HG02943 (cell line): ENCODE results near the gene ISG15.
"Not testable (repeated sequence)": the region's sequence is repeated elsewhere in the genome, so short reads cannot be mapped to it uniquely, and the experiment has no call there.

Experiments
- ATAC-seq: cut with Tn5 transposase; IDR thresholded peaks from one replicate; pipeline ENCODE4 v1.9.1; 2021; ENCODE audit warnings: mild to moderate bottlenecking, low read depth, moderate library complexity; ENCODE audit not compliant: unreplicated experiment

The ISG15 gene

DNA sequence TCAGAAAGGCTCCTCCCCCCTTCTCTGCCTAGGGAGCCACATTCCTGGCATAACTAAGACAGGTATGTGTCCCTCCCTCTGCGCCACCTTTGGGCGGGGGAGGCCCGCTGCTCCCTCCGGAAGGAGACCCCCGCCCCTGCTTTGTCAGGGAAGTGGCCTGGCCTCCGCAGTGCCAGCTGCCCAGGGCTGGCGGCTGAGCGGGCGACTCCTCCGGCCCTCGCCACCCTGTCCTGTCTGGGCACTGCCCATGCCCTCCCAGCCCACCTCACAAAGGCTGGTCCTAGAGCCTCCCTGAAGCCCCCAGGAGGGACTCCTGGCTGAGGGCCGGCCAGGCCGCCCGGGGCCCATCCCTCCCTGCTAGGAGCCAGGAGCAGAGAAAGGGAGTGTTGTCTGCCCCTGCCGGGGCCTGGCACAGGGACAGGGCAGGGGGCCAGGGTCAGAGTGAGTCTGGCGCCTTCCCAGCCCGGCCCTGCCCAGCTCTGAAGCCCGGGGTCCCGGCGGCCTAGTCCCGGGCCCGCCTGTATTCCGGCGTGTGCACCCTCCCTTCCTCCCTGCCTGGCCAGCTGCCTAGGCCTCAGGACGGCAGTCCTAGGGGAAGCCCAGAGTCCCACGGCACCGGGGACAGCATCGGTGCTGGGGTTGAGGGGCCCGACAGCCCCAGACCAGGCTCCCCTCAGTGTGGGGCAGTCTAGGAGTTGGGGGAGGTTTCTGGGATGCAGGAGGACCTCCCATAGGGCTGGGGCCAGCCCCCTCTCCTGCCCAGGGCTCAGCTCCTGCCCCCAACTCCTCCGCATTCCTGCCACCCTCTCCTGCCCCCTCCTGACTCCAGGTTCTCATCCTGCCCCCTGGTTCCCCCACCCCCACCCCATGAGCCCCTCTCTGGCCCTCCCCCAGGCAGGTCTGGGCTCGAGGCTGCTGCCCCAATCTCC lies 11.7 kb downstream of the ISG15 start:
- ATAC-seq, result no peak

DNA sequence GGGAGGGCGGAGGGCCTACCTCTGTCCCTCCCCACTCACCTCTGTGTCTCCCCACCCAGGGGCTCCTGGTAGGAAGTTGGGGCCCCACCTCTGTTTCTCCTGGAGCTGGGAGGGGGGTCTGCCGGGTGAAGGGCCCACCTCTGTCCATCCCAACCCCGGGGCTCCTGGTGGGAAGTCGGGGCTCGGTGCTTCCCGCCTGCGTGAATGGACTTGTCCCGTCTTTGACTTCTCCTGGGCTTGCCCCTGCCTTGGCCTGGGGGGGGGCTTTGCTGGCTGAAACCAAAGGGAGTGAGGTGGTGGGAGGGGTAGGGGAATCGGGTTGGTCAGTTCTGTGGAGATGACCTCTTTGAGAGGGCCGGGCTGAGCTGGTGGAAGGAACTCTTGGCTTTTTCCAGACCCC lies 12.4 kb downstream of the ISG15 start:
- ATAC-seq, result no peak

DNA sequence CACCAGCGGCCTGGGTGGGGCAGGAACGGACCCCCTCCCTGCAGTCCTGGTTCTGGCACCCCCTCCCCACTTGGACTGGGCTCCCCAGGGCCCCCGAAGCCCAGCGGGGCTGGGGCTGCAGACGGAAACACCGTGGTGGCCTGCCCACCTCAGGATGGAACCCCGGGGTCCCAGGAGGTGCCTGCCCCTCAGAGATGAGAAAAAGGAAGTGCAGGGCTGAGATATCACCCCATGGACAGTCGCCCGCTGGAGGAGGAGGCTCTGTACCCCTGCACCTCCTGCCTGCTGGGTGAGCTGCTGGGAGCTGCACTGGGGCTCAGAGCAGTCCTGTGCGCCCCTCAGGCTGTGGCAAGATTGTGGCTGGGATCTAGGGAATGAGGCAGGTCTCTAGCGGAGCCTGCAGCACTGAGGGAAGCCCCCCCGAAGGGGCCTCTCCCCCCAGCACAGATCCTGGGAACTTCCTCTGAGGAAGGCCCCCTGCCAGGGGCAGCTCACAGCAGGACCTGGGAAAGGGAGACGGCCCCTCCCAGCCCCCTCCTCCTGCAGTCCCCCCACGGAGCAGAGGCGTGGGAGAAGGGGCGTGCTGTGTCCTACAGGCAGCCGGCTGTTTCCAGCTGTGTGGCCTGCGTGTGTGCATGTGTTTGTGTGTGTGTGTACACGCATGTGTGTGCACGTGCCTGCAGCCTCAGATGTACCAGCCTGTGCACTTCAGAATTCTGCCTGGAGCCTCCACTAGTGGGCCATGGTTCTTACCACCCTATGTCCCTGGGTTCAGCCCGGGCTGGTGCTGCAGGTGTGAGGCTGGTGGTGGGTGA lies 13.5 kb downstream of the ISG15 start:
- no peak for ATAC-seq

DNA sequence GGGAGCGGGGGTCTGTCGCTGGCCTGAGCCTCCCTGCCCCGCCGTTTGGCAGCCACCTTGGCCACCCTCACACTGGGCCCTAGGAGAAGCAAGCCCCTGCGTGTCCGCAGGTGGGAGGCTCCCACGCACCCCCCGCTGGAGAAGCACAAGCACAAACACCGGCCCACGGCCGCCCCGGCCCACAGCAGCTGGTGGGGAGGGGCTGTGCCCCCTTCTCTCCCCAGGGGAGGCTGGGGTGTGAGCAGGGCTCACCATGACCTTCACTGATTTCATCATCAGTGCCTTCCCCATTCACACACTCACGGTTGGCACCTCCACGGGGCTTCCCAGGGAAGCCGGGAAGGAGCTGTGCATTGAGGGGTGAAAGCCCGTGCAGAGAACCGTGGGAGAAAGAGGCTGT lies 14.5 kb downstream of the ISG15 start:
- ATAC-seq, result no peak

DNA sequence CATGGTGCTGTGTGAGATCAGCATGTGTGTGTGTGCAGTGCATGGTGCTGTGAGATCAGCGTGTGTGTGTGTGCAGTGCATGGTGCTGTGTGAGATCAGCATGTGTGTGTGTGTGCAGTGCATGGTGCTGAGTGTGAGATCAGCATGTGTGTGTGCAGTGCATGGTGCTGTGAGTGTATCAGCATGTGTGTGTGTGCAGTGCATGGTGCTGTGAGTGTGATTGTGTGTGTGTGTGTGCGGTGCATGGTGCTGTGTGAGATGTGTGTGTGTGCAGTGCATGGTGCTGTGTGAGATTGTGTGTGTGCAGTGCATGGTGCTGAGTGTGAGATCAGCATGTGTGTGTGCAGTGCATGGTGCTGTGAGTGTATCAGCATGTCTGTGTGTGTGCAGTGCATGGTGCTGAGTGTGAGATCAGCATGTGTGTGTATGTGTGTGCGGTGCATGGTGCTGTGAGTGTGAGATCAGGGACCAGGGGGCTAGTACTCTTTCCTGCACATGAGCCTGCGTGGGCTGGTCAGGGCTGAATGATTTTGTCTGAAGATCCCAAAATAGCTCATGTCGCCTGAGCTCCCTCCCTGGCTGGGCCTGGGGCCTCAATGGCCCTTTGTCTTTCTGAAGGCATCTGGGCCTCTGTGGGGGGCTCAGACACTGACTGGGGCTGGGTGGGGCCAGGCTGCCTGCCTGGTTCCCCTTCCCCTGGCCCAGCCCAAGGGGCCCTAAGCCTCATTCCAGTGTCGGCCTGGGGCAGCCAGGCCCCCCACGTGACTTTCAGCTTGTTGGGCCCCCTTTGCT lies 17.8 kb downstream of the ISG15 start:
- not testable (repeated sequence) for ATAC-seq

DNA sequence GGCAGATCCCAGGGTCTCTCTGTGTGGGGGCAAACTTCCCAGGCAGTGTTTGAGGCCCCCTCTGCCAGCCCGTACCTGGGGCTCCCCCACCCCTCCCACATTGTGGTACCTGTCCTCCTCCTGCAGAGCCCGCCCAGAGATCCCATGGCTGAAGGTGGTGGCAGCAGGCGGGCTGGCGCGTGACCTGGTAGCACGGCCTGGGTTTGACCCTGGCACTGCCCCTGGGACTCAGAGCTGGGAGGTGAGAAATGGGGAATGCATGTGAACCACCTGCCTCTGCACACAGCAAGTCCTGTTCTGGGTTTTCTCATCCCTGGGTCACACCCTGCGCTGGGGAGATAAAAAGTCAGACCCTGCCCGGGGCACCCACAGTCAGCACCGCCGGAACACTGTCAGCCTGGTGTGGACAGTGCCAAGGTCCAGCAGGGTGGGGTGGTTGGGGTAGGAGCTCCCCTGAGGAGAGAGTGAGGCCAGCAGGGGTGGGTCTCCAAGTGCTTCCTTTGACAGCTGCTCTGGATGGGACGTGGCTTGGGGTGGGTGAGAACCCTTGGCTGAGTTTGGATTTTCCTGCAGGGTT lies 18.4 kb downstream of the ISG15 start:
- no peak for ATAC-seq

DNA sequence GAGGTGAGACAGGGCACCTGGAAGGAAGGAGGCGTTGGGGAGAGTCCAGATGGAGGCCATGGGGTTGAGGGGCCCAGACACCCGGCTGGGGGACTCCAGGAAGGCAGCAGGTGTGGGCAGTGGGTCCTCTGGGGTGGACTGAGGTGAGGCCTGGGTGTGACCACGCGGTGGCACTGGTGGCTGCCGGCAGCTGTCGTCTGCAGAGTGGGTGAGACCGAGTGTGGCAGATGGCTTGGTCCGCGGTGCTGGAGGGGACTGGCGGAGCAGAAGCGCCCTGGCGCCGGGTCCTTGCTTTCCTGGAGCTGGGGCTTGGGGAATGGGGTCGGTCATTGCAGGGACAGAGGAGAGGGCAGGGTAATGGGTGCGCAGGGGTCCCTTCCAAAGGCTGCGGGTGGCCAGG lies 19.1 kb downstream of the ISG15 start:
- ATAC-seq, result no peak

DNA sequence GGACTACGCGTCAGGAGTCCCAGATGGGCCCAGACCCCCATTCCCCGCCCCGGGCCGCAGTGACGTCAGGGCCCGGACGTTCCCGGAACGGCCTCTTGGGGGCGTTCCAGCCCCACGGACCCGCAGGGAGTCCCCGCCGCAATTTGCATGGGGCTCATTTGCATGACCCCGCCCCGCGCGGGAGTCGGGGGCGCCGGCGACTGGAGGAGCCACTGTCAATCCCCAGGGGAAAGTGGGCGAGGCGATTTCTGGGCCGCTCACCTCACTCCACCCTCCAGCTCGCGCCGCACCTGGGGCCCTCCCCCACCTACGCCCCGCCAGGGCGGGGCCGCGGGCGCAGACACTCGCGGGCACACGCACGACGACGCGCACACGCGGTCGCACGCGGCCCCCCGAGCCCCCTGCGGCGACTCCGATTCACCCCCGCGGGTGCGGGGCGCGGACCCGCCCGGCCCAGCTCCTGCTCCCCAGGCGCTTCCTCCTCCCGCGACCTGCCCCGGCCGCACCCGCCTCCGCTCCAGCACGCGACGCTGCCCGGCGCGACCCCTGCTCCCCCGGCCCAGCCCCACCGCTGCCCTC lies 19.8 kb downstream of the ISG15 start:
- ATAC-seq, result peak; percentile 76

DNA sequence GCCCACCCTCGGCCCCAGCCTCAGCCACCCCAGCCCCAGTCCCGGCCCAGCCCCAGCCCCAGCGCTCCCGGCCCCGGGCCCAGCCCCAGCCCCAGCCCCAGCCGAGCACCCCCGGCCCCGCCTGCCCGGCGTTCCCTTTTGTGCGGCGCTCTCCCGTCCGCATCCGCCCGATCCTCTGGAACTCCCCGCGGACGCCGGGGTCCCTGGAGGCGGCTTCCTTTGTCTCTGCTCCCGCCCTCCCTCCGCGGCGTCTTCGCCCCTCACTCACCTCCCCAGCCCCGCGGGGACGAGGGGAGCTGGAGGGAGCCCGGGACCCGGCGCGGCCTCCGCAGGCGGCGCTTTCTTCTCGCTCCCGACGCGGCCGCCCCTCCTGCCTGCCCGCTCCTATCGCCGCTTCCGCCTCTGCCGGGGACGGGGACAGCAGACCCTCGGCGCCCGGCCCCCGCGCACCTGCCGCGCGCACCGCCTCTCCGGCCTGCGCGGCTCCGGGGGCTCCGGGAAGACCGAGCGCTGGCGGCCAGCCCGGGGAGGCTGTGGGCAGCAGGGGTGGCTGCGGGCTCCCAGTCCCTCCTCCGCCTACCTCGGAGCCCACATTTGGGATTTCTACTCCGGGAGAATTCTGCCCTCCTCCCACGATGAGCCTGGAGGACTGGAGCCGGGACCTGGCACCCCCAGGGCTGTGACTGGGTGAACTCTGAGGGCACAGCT lies 20.6 kb downstream of the ISG15 start:
- no peak for ATAC-seq

DNA sequence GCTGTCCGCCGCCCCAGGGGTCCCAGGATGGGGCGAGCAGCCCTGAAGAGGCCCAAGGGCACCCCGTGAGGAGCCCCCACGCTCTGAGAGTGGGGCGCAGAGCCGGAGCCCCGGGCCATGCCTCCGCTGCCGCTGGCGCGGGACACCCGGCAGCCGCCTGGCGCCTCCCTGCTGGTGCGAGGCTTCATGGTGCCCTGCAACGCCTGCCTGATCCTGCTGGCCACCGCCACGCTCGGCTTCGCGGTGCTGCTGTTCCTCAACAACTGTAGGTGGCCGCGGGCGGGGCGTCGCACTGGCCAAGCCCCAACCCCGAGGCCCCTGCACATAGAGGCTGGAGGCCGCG lies 21.1 kb downstream of the ISG15 start:
- no peak for ATAC-seq

DNA sequence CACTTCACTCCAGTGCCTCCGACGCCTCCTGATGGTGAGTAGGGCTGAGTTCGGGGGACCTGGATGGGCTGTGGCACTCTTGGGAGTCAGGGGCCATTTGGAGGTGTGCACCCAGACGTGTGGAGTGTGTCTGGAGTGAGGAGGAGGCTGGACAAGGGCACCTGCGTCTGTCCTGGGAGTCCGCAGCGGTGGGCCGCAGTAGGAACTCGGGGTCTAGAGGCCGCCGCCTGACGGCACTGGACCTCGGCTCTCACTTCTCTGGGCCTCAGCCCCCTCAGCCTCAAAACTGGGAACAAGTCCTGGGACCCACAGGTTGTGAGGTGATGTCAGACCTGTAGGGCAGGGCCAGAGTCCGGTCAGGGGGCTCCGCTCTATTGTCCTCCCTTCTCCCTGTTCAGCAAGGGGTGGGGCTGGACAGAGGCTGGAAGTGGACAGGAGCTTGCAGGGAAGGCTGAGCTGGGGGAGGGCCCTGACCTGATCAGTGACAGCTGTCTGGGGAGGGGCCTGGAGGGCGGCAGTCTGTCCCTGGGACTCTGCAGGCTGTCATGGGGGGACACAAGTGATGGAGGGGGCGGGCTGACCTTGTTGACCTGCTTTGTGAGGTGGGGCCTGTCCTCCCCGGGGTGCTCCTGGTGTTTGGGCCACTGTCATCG lies 22.1 kb downstream of the ISG15 start:
- no peak for ATAC-seq

DNA sequence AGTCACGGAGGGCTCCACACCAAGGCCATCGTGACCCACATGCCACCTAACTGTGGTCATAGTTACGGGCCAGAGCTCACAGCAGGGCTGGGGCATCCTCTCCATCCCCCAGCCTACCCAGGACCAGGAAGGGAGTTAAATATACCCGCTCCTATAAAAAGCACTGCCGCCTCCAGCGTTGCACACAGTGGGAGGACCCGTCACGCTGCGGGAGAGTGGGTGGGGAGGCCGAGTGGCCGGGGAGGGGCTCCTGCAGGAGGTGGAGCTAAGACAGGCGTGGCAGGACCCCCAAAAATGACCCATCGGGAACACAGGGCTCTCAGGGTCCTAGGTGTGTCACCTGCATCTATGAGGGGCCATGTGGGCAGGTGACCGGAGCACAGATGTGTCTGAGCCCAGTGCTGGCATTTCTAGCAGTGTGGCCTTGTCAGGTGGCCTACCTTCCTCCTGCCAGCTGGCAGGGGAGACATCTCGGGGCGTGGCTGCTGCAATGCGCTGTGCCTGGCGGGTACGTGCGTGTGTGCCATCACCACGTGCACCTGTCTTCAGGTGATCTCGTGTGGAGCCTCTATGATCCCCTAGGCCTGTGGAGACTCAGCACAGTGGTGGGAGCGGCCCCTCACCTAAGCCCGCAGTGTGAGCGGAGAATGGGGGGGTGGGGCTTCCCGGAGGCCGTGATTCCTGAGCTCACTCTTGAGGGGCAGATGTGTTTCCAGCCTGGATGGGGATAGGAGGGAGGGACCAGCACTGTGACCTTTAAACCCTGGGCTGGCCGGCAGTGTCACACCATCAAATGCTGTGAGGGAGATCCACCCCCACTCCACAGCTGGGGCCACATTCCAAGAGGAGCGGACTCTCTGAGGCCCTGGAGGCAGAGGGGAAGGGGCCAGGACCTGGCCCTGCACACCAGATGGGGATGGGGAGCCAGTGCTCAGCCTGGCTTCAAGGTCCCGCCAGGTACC lies 24.4 kb downstream of the ISG15 start:
- no peak for ATAC-seq

DNA sequence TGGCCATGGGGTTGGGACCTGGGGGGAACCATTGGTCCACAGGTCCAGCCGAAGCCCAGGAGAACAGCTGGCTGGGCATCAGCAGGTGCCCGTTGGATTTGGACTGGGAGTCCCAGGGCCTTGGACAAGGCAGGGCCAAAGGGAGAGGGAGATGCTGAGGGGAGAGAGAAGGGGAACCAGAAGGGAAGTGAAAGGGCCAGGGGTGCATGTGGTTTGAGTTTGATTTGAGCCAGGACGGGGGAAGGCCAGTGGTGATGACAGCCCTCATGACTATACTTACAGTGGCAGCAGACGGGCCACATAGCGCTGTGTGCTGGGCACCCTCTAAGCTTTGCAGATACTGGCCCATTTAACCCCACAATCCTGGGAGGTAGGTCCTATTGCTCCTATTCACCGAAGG lies 25.4 kb downstream of the ISG15 start:
- ATAC-seq, result peak; percentile 47

DNA sequence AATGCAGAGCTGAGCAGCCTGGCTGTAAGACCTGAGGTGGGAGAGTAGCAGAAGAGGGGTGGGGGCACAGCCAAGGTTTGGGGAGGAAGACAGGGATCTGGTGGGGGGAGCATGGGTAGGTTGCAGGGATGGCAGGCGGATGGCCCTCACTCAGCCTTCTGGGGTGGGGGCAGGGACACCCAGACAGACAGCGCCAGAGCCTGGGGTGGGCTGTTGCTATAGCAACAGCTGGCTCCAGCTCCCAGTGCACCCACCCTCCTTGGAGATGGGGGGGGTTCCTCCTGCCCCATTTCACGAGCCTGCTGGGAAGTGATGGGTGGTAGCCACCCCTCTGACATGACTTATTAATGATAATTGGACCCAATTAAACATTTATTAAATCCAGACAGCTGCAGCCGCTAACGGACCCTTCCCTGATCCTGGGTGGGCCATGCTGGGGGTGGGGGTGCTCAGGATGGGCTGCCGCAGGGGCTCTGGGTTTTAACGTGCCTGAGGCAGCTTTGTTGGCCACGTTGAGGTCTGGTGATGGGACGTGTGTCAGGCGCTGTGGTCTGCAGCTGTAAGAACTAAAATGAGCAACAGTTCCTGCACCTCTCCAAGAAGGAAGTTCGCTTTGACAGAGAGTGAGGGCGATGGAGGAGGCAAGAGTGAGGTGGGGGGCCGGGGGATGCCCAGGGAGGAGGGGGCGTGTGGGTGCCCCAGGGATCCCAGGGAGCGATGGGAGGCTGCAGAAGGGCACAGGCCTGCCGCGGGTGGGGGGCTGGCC lies 26.0 kb downstream of the ISG15 start:
- no peak for ATAC-seq

DNA sequence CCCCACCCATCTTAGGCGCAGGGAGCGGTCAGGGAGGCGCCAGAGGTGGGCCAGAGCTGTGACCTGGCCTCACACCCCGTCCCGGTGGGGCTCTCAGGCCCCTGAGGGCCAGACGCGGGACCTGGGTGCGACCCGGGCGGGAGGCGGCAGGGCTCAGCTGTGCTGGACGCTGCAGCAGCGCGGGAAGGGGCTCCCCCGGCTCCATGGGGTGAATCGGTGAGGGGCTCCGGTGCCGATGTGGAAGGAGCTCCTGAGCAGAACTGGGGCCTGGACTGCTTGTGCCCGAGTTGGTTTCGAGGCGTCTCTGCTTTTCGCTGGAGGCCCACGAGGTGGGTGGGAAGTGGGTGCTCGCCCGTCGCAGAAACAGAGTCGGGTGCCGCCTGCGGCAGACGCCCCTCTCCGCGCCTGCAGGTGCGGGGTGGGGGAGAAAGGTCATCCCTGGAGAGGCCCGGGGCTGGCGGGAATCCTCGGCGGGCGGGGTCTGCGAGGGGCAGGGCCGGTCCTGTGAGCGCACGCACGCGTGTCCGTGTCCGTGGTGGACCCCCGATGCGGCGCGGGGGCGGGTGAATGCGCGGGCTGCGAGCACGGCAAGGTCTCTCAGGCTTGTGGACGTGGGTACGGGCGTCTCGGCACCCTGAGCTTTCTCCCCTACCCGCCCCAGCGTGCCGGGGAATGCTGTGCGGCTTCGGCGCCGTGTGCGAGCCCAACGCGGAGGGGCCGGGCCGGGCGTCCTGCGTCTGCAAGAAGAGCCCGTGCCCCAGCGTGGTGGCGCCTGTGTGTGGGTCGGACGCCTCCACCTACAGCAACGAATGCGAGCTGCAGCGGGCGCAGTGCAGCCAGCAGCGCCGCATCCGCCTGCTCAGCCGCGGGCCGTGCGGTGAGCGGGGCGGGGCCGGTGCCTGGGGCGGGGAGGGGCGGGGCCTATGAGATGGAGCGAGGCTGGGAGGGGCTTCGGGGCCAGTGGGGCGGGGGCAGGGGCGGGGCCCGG lies 27.0 kb downstream of the ISG15 start:
- ATAC-seq, result no peak

DNA sequence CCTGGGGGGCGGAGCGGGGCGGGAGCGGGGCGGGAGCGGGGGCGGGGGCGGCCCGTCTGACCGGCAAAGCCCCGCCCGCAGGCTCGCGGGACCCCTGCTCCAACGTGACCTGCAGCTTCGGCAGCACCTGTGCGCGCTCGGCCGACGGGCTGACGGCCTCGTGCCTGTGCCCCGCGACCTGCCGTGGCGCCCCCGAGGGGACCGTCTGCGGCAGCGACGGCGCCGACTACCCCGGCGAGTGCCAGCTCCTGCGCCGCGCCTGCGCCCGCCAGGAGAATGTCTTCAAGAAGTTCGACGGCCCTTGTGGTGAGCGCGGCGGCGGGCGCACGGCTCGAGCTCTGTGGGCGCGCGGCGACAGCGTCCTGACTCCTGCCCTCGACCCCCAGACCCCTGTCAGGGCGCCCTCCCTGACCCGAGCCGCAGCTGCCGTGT lies 27.8 kb downstream of the ISG15 start:
- no peak for ATAC-seq
